K562 (cell line): ENCODE measurements around the gene SGMS1.

Source experiments
- BRF2 ChIP-seq: IDR thresholded peaks from 3 replicates; pipeline ENCODE4 v1.6.1; 2011; ENCODE audit warnings: borderline replicate concordance, mild to moderate bottlenecking; ENCODE audit not compliant: insufficient read length, insufficient read depth
- MNT ChIP-seq, 2 experiments: fragments of 450-650 bp; conservative IDR thresholded peaks; 2 replicates each; pipeline ENCODE4 v1.6.1; 2017; ENCODE audit warnings: mild to moderate bottlenecking in 2 of 2, moderate library complexity in 2 of 2
- POLR2A ChIP-seq: fragments of 450-650 bp; conservative IDR thresholded peaks from 2 replicates; pipeline ENCODE4 v1.6.1; 2016
- ZFP36 ChIP-seq: fragments of 150-350 bp; IDR thresholded peaks from 2 replicates; pipeline ENCODE4 v1.6.1; 2018; ENCODE audit warnings: low read length, low read depth; ENCODE audit not compliant: partially characterized antibody

DNA sequence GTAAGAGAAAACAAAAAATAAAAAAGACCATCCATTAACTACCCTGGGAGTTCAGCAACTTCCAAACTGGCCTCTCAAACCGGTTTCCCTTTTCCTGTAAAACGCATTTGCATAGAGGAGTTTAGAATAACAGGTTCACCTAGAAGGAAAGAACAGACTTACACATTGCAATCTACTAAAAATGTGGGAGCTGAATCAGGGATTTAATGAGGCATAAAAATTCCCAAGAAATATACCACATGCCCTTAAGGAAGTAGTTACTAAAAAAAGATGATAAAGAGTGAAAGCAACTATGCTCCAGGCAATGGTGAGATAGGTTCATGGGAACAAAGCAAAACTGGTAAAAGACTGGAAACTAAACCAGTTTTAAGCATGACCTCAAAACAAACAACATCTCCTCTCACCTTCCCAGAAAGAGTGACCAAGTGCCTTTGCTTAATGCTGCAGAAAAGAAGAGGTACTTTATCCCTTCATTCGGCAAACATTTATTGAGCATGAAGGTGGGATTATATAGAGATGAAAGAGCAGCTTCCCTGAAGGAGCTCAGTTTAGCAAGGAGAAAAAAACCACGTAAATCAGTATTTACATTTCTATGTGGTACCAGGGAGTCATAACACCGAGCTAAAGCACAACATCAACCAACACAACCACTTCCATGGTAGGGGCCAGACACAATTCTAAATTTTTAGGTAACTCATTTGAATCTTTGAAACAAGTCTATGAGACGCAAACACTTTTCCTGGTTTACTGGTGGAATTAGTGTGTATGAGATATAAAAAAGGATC lies 152.8 kb downstream of the SGMS1 start:
- TF ChIP-seq POLR2A (no peak), MNT (conservative IDR thresholded peaks at IDR 0.05) (no peak), ZFP36 (no peak), BRF2 (no peak)
